Keratinocyte (primary cell): ENCODE results near the gene ALDH1L1.

Experiments used
- CTCF ChIP-seq, 3 experiments: IDR thresholded peaks in 1 of 3; conservative IDR thresholded peaks in 1 of 3; optimal IDR thresholded peaks in 1 of 3; 2 replicates in 2 of 3; 3 replicates in 1 of 3; pipeline versions ENCODE3 to v1.5.1; 2011; ENCODE audit warnings: low read length in 3 of 3, mild to moderate bottlenecking in 3 of 3, moderate library complexity in 2 of 3, control low read depth in 1 of 3, inconsistent platforms in 1 of 3; ENCODE audit not compliant: insufficient read depth in 2 of 3; ENCODE audit errors: extremely low read depth in 1 of 3
- EZH2 ChIP-seq: IDR thresholded peaks from one replicate; pipeline ENCODE4 v1.6.1; 2012; ENCODE audit warnings: inconsistent platforms, mild to moderate bottlenecking, low read length, moderate library complexity

- TF ChIP-seq CTCF (optimal IDR thresholded peaks at IDR 0.05 in 1 of 3, IDR thresholded peaks at IDR 0.05 in 1 of 3, conservative IDR thresholded peaks at IDR 0.05 in 1 of 3; ENCODE audit: extremely low read depth in 1 of 3, insufficient read depth in 2 of 3, low read length in 3 of 3) = no peak
- no peak for TF ChIP-seq EZH2
Observed at GRCh38 chr3:126057936-126058335, 122.5 kb downstream of the ALDH1L1 start.
